ENCODE data around the gene GCG. TPM values are rescaled to one million over a fixed set of nuclear protein-coding genes. Genes with fewer than 3 reads are reported as not detected.
A peak's percentile ranks its signal among the peaks of the same experiment; 100 is the strongest.

The GCG gene
- total RNA-seq, 1 experiment from 2014 or later: not detected

DNA sequence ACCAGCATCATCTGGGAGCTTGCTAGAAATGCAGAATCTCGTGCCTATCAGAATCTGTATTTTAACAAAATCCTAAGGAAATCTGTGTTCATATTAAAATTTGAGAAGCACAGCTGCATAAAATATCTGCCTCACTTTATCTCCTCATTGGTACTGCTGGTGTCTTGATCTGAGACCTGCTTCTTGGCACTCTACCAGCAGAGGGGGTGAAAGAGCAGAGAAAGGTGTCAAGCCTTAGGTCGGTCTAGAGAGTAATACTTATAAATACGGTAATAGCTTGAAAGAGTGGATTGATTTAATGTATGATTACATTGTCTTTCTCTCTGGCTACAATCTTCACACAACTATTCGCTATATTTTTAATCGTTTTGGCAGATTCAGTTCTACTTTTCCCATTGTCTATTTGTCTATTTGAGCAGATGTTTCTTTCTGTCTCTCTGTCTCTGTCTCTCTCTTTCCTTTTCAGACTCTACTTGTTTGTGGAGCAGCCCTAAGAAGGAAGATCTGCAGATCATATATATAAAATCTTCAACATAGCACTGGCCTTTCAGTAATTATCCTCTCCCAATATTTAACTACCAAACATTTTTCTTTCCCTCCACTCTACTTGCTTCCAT is 1.7 kb upstream of the GCG start:
- DNase-seq (ENCODE audit: extremely low read depth, low read depth): peak; percentile 52

DNA sequence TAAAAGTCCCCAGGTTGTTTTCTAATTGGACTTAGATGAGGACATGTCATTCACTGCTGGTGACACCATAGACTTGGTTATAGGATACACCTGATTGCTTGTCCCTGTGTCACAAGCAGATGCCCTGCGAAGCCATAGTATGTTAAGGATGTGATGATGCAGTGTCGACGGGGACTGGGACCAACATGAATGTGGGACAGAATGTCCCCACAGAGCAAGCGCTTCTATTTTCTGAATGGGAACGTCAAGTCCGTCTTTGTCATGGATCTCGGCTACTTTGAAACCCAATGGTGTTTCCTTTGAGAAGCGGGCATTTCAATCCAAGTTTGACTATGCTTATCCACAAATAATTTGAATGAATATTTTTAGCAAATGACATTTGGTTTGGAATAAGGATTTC is 2.1 kb downstream of the GCG start:
- DNase-seq (ENCODE audit: extremely low read depth, low read depth): no peak

DNA sequence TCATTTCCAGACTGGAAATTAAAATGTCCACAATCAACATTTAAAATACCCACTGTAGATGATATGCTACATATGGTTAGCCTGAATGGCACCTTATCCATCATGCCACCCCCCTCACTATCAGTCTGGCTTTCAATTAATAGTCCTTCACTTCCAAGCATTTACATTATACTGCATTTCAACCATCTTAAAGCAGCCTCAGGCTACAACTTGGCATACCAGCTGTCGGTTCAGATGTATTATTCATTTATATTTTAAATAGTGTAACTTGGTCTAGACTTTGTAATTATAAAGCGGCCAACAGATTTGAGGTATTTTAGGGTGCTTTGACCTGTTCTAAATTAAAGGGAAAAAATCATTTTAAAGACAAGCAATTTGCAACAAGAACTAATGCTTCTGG is 2.6 kb downstream of the GCG start:
- DNase-seq (ENCODE audit: extremely low read depth, low read depth): no peak

DNA sequence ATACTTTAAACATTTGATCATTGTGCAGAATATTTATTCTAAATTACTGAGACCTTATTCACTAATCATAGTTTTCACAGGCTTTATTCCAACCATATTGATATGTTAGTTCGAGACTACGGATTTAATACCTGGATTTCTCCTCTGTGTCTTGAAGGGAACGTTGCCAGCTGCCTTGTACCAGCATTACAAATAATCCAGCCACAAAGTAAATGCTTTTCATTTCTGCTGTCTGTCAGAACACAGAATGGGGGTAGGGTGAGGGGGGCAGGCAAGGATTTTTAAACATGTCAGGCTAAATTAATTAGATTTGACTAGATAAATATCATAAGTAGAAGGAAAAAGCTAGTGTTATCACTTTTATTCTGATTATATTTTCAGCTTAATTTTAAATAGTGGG is 3.1 kb downstream of the GCG start:
- no peak for DNase-seq (ENCODE audit: extremely low read depth, low read depth)

DNA sequence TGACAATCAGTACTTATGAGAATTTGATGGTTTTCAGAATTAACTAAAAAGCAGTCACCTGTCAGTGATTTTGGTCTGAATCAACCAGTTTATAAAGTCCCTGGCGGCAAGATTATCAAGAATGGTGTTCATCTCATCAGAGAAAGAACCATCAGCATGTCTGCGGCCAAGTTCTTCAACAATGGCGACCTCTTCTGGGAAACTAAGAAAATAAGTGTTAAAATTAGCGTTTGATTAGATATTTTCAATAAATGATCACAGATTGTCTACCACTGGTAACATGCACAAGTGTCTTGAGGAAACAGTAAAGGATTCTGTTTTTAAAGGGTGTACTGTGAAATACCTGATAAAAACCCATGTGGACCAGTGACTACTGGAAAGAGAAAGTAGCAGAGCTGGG is 8.1 kb downstream of the GCG start:
- no peak for DNase-seq (ENCODE audit: extremely low read depth, low read depth)

DNA sequence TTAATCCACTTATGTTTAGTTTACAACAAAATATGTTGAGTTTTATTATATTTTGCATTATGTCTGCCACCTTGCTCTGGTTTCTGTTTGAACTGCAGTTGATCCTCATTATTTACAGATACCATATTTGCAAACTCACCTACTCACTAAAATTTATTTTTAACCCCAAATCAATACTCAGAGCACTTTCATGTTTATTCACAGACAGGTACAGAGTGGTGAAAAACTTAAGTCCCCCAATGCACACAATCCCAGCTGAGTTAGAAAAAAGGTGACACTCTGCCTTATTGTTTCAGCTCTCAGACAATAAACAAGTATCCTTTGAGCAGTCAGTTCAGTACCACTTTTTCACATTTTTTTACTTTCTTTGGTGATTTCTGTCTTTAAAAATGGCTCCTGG is 13.7 kb downstream of the GCG start:
- no peak for DNase-seq (ENCODE audit: extremely low read depth, low read depth)

DNA sequence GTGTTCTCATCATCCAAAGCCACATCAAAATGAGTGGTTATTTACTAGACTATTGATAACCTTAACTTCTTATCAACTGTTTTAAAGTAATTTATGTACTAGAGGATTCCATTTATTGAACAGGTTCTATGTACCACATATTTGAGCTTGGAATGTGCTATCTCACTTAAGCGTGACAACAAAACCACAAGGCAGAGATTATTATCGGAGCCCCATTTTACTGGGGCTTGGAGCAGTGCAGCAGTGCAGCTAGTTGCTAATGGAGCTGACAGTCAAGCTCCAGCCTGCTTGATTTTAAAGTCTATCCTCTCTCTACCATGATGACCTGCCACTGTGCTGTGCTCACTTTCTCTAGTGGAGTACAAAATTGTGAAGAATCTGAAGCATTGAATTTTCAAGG is 24.6 kb downstream of the GCG start:
- DNase-seq (ENCODE audit: extremely low read depth, low read depth): no peak

DNA sequence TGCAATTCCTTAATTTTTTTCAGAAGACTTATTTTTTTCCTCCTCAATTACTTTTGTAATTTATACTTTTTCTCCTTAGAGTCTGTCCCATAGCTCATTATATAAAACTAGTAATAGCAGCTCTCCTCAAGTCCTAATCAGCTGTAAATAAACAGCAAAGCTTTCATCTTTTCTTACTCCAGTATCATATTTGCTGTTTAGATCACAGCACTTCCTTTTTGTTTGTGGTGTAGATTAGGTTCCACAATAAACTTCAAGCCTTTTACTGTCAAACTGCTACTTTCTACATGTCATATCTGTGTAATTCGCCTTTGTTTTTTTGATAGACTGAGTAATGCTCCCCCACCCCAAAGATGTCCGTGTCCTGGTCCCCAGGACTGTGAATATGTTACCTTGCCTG is 25.5 kb downstream of the GCG start:
- no peak for DNase-seq (ENCODE audit: extremely low read depth, low read depth)

DNA sequence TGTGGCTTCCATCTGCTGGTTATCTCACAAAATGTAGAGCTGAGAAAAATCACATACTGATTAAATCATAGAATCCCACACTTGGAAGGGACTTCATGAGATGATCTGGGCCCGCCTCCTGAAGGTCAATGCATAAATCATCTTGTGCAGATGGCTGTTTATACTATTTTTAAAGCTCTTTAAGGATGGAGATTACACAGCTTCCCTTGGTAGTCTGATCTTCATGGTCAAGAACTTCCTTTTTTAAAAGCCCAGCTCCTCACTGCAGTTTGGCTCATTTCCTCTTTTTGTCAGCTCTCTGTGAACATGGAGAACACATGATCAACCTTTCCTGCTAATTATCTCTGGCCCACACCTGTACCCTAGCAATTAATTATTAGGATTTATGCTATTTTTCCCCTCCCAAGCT is 25.9 kb downstream of the GCG start:
- DNase-seq (ENCODE audit: extremely low read depth, low read depth): no peak

DNA sequence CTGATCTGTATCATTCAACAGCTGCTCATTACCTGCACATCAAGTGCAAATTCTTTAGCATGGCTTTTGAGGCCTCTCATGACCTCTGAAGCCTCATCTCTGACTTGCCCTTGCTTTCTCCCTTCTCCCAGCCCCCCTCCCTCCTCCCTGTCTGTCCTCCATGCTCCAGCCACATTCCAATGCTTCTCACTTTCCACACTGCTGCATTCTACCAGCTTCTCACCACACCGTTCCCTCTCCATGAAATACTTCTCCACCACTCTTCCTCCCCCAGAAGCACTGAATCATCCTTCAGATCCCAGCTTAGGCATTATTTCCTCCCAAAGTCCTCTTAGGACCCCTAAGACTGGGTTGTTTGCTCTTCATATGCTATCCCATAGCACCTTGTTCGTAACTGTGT is 26.9 kb downstream of the GCG start:
- DNase-seq (ENCODE audit: extremely low read depth, low read depth): no peak

DNA sequence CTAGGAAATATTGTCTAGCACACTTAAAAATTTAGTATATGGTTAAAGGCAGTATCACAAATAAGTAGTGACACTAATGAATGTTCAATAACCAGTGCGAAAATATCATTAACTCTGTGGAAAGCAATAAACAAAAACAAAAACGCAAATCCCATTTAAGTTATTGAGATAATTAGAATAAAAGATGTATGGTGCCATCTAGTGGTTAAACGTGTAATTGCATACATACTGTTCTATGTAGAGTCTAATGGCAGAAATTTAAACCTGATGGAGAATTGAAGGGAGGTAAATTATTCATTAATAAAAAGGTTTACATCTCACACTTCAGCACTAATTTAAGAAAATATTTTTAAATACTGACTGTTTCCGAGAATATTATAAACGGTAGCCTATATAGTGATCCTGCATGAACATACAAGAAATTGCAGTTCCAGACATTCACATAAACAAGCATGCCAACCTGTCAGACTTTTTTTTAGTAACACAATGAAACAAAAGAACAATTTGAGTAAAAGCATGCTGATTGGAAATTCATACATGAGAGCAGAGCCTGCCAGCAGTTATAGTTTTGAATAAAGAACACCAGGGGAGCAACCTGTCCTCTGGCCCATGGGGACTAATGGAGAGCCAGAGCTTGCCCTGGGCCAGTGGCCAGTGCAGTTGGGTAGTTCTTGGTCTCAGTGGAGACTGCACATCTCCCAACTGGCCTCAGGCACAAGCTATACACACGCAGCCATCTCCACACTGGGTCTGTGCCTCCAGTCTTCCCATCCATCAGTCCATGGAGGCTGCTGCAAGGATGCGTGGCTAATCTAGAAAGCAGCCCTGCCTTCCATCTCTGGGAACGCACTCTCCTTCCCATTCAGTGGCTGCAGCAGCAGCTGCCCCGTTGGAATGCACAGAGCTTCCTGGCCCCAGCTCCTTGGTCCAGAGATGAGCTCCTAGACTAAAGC is 28.0 kb downstream of the GCG start:
- DNase-seq (ENCODE audit: extremely low read depth, low read depth): peak; percentile 67

DNA sequence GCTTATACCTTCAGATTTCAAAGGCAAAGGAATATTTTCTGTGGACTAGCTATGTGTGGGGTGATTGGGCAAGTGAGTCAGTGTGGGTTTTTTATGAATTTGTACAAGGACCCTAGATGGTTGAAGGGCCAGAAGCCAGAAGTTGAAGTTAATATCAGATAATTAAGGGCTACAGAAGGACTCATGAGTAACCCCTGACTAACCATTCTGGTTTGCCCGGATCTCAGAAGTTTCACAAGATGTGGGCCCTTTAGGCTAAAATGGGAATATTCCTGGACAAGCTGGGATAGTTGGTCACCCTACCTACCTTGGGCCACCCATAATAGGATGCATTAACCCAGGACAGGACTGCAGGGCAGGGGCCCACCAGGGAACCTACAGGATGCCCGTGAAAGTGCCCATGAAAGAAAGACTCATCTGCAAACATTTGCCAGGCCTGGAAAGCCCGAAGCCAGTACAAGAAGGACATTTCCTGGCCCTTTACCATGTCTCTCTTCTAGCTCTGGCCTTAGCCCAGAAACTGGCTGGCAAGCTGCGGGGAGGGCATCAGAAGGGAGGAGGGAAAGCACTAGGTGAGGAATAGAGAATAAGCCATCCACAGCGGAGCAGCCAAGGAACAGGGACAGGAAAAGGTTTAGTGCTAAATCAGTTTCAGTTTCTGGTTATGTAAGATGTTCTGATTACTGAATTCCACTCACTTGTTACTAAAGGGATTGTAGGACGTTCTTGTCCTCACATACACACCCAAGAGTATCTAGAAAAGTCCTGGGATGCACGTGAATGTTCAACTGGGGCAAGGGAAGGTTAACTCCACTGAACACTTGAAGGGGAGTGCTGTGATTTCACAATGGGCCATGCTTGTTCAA is 33.6 kb downstream of the GCG start:
- no peak for DNase-seq (ENCODE audit: extremely low read depth, low read depth)

DNA sequence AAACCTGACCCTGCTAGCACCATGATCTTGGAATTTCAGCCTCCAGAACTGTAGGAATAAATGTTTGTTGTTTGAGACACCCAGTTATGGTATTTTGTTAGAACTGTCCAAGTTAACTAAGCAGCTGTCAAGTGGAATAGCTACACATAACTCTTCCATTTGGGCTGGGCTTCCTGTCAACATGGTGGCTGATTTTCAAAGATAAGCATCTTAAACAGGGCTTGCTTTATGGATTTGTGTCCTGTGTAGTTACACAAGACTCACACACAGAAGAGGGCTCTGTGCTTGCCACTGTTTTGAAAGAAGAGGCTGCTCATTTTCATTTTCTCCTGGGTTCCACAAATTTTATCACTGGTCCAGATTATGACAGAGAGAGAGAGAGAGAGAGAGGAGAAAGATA is 35.7 kb downstream of the GCG start:
- DNase-seq (ENCODE audit: extremely low read depth, low read depth): no peak

DNA sequence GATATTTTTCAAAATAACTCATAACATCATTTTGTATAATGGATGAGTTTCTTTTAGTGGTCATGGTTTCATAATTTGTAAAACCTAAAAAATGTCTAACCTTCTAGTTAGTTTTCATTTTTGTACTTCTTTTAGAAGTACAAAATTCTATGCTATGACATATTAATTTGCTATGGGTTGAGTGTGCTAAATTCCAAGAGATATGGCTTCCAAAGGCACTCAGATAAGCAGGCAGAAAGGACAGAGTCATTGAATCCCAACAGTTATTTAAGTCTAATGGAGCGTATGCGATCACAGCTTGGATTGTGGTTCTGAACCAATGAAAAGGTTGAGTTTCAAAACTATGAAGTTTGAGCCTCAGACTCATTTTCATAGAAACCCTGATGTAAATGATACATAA is 37.0 kb downstream of the GCG start:
- no peak for DNase-seq (ENCODE audit: extremely low read depth, low read depth)

DNA sequence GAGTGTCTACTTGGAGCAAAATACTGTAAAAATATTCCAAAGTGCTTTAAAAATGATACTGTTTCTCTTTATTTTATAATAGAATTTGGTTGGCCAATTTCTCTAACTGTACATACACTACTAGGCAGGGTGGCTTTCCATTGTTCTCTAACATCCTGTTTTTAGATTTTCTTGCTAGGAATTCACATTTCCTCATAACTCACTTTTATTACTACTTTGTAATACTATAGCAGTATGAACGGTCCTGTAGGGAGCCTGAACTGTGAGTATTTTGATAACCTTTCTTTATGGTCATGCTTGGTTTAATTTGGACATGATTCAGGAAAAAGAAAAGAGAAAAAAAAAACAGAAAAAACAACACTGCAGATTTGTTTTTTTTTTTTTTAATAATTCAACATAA is 37.8 kb downstream of the GCG start:
- no peak for DNase-seq (ENCODE audit: extremely low read depth, low read depth)

DNA sequence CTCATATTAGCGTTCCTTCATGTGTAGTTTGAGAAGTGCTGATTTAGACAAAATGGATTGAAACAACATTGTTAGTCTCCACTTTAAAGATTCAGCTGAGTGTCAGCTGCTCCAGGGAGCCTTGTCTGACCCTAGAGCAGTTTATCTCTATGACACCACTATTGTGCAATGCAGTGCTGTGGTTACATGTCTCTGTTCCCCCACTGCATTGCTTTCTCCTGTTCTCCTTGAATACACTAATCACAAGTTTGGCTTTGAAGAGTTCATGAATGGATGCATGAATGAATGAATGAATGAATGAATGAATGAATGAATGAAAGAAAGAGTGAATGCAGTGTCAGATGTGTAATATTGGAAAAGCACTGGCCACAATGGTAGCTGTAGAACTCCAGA is 38.3 kb downstream of the GCG start:
- DNase-seq (ENCODE audit: extremely low read depth, low read depth): no peak

DNA sequence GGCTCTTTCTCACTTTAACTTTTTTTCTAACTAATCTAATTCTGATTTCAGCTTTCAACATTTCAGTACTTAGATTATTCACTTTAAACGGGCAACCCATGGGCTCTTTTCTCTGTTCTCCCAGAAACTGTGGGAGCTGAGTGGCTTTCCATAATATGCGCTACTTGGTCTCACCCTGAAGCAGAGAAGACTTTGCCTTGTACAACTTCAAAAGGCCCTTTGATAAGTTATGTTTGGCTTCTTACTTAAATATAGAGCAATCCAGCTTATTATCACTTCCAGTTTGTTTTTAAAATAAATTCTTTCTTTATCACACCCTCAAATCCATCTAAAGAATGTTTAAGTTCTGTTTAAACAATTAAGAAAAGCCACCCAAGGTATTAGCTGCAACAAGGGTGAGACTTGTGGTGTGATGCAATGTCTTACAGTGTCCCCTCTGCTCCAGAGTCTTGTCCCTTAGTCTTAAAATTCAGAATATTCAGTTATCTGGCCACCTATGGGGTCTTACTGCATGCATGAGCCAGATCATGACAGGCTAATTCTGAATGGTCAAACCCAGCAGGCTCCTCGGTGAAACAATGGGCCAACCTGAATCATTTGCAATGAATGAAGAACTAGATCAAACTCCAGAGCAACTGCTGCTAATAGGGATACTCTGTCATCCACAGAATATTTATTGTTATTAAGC is 38.8 kb downstream of the GCG start:
- no peak for DNase-seq (ENCODE audit: extremely low read depth, low read depth)

DNA sequence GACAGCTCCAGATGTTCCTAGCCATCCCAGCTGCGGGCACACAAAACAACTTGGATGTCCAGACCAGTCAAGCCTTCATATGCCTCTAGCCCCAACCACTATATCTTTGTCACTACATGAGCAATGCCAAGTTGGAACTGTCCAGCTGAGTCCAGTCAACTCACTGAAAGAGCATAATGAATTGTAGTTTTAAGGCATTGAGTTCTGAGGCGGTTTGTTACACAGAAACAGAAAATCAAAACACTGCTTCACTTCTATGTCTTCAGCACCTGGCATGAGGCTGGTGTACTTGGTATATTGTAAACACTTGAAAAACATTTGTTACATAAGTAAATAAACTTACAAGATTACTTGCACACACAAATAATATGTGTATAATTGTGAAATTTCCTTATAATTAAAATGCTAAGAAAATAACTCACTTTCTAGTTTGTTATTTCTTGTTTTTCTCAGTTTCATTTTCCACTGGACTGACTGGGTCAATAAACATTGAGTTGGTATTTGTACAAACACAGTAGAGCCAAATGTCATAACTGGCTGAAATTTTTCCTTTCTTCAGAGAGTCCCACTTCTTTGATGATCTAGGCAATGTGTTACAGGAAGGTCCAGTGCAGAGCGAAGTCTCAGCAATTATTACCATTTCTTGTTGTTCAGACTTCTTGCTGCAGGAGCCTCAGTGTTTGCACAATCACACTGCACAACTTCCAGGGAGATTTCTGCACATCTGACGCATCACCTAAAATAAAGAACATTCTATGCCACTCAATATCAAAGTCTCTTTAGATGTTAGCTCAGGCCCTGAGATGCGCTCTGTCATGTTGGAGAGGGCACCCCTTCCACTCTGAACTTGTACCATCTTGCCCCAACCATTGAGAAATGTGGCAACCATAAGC is 39.8 kb downstream of the GCG start:
- DNase-seq (ENCODE audit: extremely low read depth, low read depth): no peak

DNA sequence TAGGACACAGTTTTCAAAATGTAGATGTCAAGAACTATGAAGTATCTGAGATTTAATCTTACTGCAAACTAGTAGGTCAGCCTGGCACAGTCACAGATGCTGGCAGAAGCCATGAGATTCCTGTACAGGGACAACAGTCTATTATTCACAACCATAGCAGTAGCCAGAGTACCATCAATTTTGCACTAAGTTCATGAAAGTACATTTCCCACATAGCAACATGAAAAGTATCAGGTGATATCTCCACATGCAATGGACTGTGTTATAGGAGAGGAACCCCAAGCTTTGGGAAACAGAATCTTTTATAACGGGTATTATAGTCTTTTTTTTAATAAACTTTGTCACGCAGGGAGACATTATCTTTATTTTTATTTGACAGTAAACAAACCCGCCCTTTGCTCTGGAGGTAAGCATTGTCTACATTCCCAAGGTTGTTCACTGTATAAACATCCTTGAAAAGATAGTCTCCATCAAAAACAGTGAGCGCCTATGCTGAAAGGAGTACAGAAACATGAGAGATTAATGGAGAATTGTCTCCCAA is 44.6 kb downstream of the GCG start:
- DNase-seq (ENCODE audit: extremely low read depth, low read depth): no peak

DNA sequence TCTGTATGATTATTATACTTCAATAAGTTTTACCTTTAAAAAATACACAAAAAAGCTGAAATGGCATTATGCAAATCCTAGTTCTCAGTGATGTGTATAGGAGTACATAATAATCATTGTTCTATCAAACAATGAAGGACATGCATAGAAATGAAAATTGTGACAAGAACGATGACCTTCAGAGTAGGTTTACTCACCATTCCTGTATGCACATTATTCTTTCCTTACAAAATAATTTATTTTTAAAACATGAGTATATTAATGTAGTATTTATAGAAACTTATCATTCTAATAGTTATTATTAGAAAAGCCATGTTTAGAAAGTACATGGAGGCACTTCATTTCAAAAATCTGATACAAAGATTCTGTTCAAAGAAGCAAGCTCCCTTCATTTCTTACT is 45.3 kb downstream of the GCG start:
- DNase-seq (ENCODE audit: extremely low read depth, low read depth): no peak

All from NCI-H460 (cell line).